Neuronal stem cell (in vitro differentiated cells): ENCODE data around the gene SLC6A1.

ENCODE experiments used
- DNase-seq: peaks from one replicate; pipeline ENCODE4 v3.0.0-alpha.2; 2013; ENCODE audit warnings: low spot score
- H2AFZ ChIP-seq: one replicate; pipeline ENCODE4 v1.6.1; 2013; ENCODE audit warnings: mild to moderate bottlenecking, low read length, inconsistent platforms
- H2AK5ac ChIP-seq: 2 replicates; pipeline ENCODE4 v1.6.1; 2013; ENCODE audit warnings: low read depth, mild to moderate bottlenecking, inconsistent platforms, low read length, moderate library complexity, mixed read lengths
- H2BK120ac ChIP-seq: 2 replicates; pipeline ENCODE4 v1.6.1; 2013; ENCODE audit warnings: low read depth, mild to moderate bottlenecking, inconsistent platforms, low read length, moderate library complexity, mixed read lengths
- H2BK12ac ChIP-seq: one replicate; pipeline ENCODE4 v1.6.1; 2013; ENCODE audit warnings: low read length, inconsistent platforms
- H2BK15ac ChIP-seq: 2 replicates; pipeline ENCODE4 v1.6.1; 2013; ENCODE audit warnings: mild to moderate bottlenecking, low read length, inconsistent platforms, mixed read lengths
- H2BK5ac ChIP-seq: one replicate; pipeline ENCODE4 v1.6.1; 2013; ENCODE audit warnings: inconsistent platforms, mild to moderate bottlenecking, low read length, moderate library complexity
- H3K14ac ChIP-seq: one replicate; pipeline ENCODE4 v1.6.1; 2013; ENCODE audit warnings: low read length, inconsistent platforms
- H3K18ac ChIP-seq: 2 replicates; pipeline ENCODE4 v1.6.1; 2013; ENCODE audit warnings: low read length, inconsistent platforms
- H3K23ac ChIP-seq: 2 replicates; pipeline ENCODE4 v1.6.1; 2013; ENCODE audit warnings: low read depth, mild to moderate bottlenecking, mixed read lengths, low read length, inconsistent platforms; ENCODE audit not compliant: poor library complexity
- H3K27ac ChIP-seq: replicated peaks from 3 replicates; pipeline ENCODE4 v1.5.1; 2013; ENCODE audit warnings: low read length, inconsistent platforms
- H3K27me3 ChIP-seq, 3 experiments: 2 replicates each; pipeline ENCODE4 v1.6.1; 2013; ENCODE audit warnings: low read length in 3 of 3, mild to moderate bottlenecking in 2 of 3, inconsistent platforms in 1 of 3, low read depth in 1 of 3, mixed read lengths in 1 of 3, moderate library complexity in 1 of 3; ENCODE audit not compliant: control insufficient read depth in 3 of 3, insufficient read depth in 3 of 3
- H3K36me3 ChIP-seq, 2 donors: replicated peaks in 1 of 2; 2 replicates each; pipeline ENCODE4 v1.6.1; 2013; ENCODE audit warnings: low read length in 2 of 2; ENCODE audit not compliant: control insufficient read depth in 2 of 2, insufficient read depth in 2 of 2
- H3K4ac ChIP-seq: 2 replicates; pipeline ENCODE4 v1.6.1; 2013; ENCODE audit warnings: inconsistent platforms, mild to moderate bottlenecking, low read length, moderate library complexity
- H3K4me1 ChIP-seq, 2 donors: 1 replicate in 1 of 2; 2 replicates in 1 of 2; pipeline ENCODE4 v1.6.1; 2013; ENCODE audit warnings: low read length in 2 of 2, low read depth in 1 of 2; ENCODE audit not compliant: control insufficient read depth in 2 of 2, insufficient read depth in 1 of 2
- H3K4me2 ChIP-seq: one replicate; pipeline ENCODE4 v1.6.1; 2013; ENCODE audit warnings: mild to moderate bottlenecking, low read length, inconsistent platforms; ENCODE audit not compliant: insufficient read depth, poor library complexity, severe bottlenecking
- H3K4me3 ChIP-seq, 2 donors: 2 replicates each; pipeline ENCODE4 v1.5.1; 2013; ENCODE audit warnings: low read length in 2 of 2, mild to moderate bottlenecking in 2 of 2, inconsistent platforms in 1 of 2, moderate library complexity in 1 of 2
- H3K79me1 ChIP-seq: one replicate; pipeline ENCODE4 v1.6.1; 2013; ENCODE audit warnings: low read depth, mild to moderate bottlenecking, inconsistent platforms, low read length, moderate library complexity
- H3K9ac ChIP-seq: one replicate; pipeline ENCODE4 v1.6.1; 2013; ENCODE audit warnings: mild to moderate bottlenecking, low read depth, low read length, inconsistent platforms; ENCODE audit not compliant: poor library complexity
- H3K9me3 ChIP-seq, 2 donors: replicated peaks in 1 of 2; 2 replicates each; pipeline versions ENCODE3 to v1.6.1; 2013; ENCODE audit warnings: low read length in 2 of 2, mild to moderate bottlenecking in 2 of 2, inconsistent platforms in 1 of 2, low read depth in 1 of 2, mixed read lengths in 1 of 2, moderate library complexity in 1 of 2; ENCODE audit not compliant: control insufficient read depth in 2 of 2, insufficient read depth in 1 of 2
- H4K8ac ChIP-seq: one replicate; pipeline ENCODE4 v1.6.1; 2013; ENCODE audit warnings: low read depth, mild to moderate bottlenecking, inconsistent platforms, low read length, moderate library complexity
- H4K91ac ChIP-seq: one replicate; pipeline ENCODE4 v1.6.1; 2013; ENCODE audit warnings: low read length, low read depth, mild to moderate bottlenecking, inconsistent platforms; ENCODE audit not compliant: poor library complexity
- WGBS, 2 donors: extraction: QIAGEN DNeasy Blood & Tissue Kit; methylation state at CpG; one replicate each; pipeline ENCODE4 v1.1.7; 2013; ENCODE audit warnings: missing lambda C conversion rate in 2 of 2, mixed read lengths in 1 of 2; ENCODE audit not compliant: insufficient read length in 2 of 2, insufficient replicate concordance in 1 of 2; ENCODE audit errors: extremely low coverage in 2 of 2; 5-methylcytosine and 5-hydroxymethylcytosine counted together

The SLC6A1 gene

DNA sequence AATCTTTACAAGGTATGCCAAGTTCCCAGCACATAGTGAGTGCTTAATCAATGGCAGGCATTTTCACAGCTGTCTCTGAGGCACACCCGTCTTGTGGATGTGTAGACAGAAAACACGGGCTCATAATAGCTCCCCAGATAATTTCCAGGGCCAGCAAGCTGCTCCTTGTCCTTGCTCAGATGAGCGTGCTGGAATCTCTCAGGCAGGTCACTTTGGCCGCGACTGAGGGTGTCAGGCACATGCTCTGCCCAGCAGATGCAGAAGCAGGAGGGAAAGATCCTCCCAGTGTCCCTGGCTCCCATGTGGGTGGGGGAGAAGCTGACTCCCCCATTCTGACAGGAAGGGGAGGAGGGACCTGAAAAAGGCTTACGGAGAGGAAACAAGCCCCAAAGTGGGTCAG, 35.6 kb upstream of the SLC6A1 start:
- no peak overlapping the region for H3K4ac ChIP-seq
- WGBS, 2 donors, result no CpG with 5 or more reads among the region's 6 CpGs

DNA sequence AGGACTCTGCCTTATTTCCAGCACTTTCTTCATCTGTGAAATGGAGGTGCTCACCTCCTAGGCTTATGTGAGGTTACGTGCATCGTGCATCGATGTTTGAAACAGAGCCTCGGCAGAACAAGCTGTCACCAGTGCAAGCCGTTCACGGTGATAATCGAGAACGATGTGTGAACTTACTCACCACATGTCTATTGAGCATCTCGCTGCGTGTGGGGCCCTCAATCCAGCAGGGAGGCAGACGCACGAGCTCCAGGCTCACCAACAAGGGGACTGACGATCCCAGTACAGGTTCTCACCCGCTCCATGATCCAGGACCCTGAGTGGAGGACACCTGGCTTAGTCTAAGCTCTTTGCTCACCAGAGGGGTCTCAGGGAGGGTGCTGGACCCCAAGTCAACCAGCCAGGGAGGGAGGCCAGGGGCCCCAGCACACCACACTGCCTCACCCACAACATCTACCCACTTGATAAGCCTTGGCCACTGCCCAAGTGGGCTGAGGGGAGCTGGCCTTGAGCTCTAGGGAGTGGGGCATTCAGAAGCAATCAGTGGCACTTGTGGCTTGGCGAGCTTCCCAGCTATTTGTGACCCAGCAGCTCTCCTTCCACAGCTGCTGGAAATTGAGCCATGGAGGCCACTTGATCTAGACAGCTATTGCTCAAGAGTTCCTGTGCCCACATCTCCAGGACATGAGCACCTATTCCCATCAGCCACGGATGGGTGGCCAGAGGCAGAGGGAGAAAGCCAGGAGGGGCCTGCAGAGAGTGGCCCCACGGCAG, 34.4 kb upstream of the SLC6A1 start:
- Histone ChIP-seq H3K9me3 (peaks cover 0 to 2% of the 10 kb centered on the region in 2 donors), H3K18ac (no peak overlapping the region), H3K23ac (peak overlapping the region; percentile 53), H3K4me2 (no peak overlapping the region), H2BK15ac (no peak overlapping the region), H3K27me3 (peaks cover 0 to 22% (median 0%) of the 10 kb centered on the region in 3 experiments), H2AK5ac (no peak overlapping the region), H3K9ac (no peak overlapping the region), H3K79me1 (no peaks in the 10 kb centered on the region), H2BK5ac (no peak overlapping the region), H3K27ac (no peak overlapping the region), H3K4ac (no peak overlapping the region), H2BK120ac (no peak overlapping the region), H3K4me1 (no peaks in the 10 kb centered on the region), H3K14ac (no peak overlapping the region), H3K4me3 (no peak overlapping the region), H4K8ac (no peak overlapping the region), H4K91ac (no peak overlapping the region), H2AFZ (no peak overlapping the region), H2BK12ac (no peak overlapping the region), H3K36me3 (no peaks in the 10 kb centered on the region)
- no peak for DNase-seq
- WGBS, 2 donors, result no CpG with 5 or more reads among the region's 17 CpGs

More for the DNA sequence above, 35.6 kb upstream of the SLC6A1 start:
- no peak overlapping the region for H2BK5ac ChIP-seq
- no peak overlapping the region for H3K14ac ChIP-seq
- H2BK12ac ChIP-seq, result no peak overlapping the region
- H4K8ac ChIP-seq, result no peak overlapping the region
- peaks cover 0 to 22% (median 0%) of the 10 kb centered on the region in 3 experiments for H3K27me3 ChIP-seq
- no peak overlapping the region for H3K27ac ChIP-seq
- no peak overlapping the region for H3K4me2 ChIP-seq
- H2BK120ac ChIP-seq, result no peak overlapping the region
- no peak for DNase-seq
- no peak overlapping the region for H2BK15ac ChIP-seq
- no peak overlapping the region for H2AK5ac ChIP-seq
- no peaks in the 10 kb centered on the region for H3K79me1 ChIP-seq
- H3K18ac ChIP-seq, result peak overlapping the region; percentile 42
- no peak overlapping the region for H2AFZ ChIP-seq
- H4K91ac ChIP-seq, result no peak overlapping the region
- H3K9me3 ChIP-seq, result peaks cover 0 to 2% of the 10 kb centered on the region in 2 donors
- peak overlapping the region in 1 of 2 donors; percentile 18 for H3K4me3 ChIP-seq
- no peaks in the 10 kb centered on the region for H3K36me3 ChIP-seq
- H3K23ac ChIP-seq, result no peak overlapping the region
- no peak overlapping the region for H3K9ac ChIP-seq
- H3K4me1 ChIP-seq, result no peaks in the 10 kb centered on the region

GRCh38 chr3:10960255-10960654, 32.3 kb upstream of the SLC6A1 start:
- no peak overlapping the region for H3K18ac ChIP-seq
- no peak for DNase-seq
- no peak overlapping the region for H3K9ac ChIP-seq
- no peak overlapping the region for H2BK120ac ChIP-seq
- H2AK5ac ChIP-seq, result no peak overlapping the region
- H3K4ac ChIP-seq, result no peak overlapping the region
- H3K27me3 ChIP-seq, result peaks cover 0 to 19% (median 0%) of the 10 kb centered on the region in 3 experiments
- H3K4me2 ChIP-seq, result no peak overlapping the region
- no peaks in the 10 kb centered on the region for H3K79me1 ChIP-seq
- no peak overlapping the region for H3K23ac ChIP-seq
- H4K8ac ChIP-seq, result no peak overlapping the region
- H3K4me3 ChIP-seq, result no peak overlapping the region
- peak overlapping the region; percentile 77 for H3K14ac ChIP-seq
- no peak overlapping the region for H2BK15ac ChIP-seq
- no peak overlapping the region for H3K27ac ChIP-seq
- H3K36me3 ChIP-seq, result no peaks in the 10 kb centered on the region
- H2BK12ac ChIP-seq, result no peak overlapping the region
- no peaks in the 10 kb centered on the region for H3K4me1 ChIP-seq
- no CpG with 5 or more reads among the region's 6 CpGs for WGBS, 2 donors
- H2AFZ ChIP-seq, result no peak overlapping the region
- H3K9me3 ChIP-seq, result no peaks in the 10 kb centered on the region
- no peak overlapping the region for H2BK5ac ChIP-seq
- H4K91ac ChIP-seq, result no peak overlapping the region

- WGBS, 2 donors, result no CpG with 5 or more reads among the region's 2 CpGs
- Histone ChIP-seq H3K14ac (no peak overlapping the region), H3K27me3 (peaks cover 0 to 7% (median 0%) of the 10 kb centered on the region in 3 experiments), H3K18ac (no peak overlapping the region), H3K27ac (no peak overlapping the region), H3K4me3 (peak overlapping the region in 1 of 2 donors; percentile 32), H2BK5ac (no peak overlapping the region), H2BK15ac (no peak overlapping the region), H2BK120ac (no peak overlapping the region), H3K4me1 (no peaks in the 10 kb centered on the region), H2BK12ac (no peak overlapping the region), H3K79me1 (peaks cover 2% of the 10 kb centered on the region), H3K9ac (no peak overlapping the region), H2AK5ac (no peak overlapping the region), H3K36me3 (no peaks in the 10 kb centered on the region), H3K4me2 (no peak overlapping the region), H3K9me3 (no peaks in the 10 kb centered on the region), H3K23ac (no peak overlapping the region), H4K8ac (no peak overlapping the region), H4K91ac (no peak overlapping the region), H3K4ac (no peak overlapping the region), H2AFZ (no peak overlapping the region)
- no peak for DNase-seq
Measured at GRCh38 chr3:10961921-10962320, 30.6 kb upstream of the SLC6A1 start.
